Osteoblast (primary cell): ENCODE data around the gene TLK2. TPM values are rescaled to one million over a fixed set of nuclear protein-coding genes. Genes with fewer than 3 reads are reported as not detected.

Experiments used
- DNase-seq: peaks from one replicate; pipeline ENCODE4 v3.0.0; 2011; ENCODE audit warnings: low spot score, mixed read lengths; ENCODE audit not compliant: insufficient read length; ENCODE audit errors: missing footprints
- H2AFZ ChIP-seq: 2 replicates; pipeline ENCODE4 v1.6.0; 2011; ENCODE audit warnings: mild to moderate bottlenecking, low read length
- H3K27ac ChIP-seq: 2 replicates; pipeline ENCODE4 v1.5.1; 2011; ENCODE audit warnings: mild to moderate bottlenecking, low read depth, low read length, moderate library complexity
- H3K27me3 ChIP-seq: 2 replicates; pipeline ENCODE4 v1.6.0; 2012; ENCODE audit warnings: mild to moderate bottlenecking, control low read depth, inconsistent platforms, low read length, moderate library complexity; ENCODE audit not compliant: insufficient read depth
- H3K36me3 ChIP-seq: 2 replicates; pipeline ENCODE4 v1.5.1; 2011; ENCODE audit warnings: mild to moderate bottlenecking, low read length, control low read depth, moderate library complexity; ENCODE audit not compliant: insufficient read depth
- H3K4me1 ChIP-seq: 2 replicates; pipeline ENCODE4 v1.5.1; 2011; ENCODE audit warnings: mild to moderate bottlenecking, low read length, control low read depth, moderate library complexity; ENCODE audit not compliant: insufficient read depth
- H3K4me2 ChIP-seq: 2 replicates; pipeline ENCODE4 v1.6.0; 2011; ENCODE audit warnings: mild to moderate bottlenecking, low read length; ENCODE audit not compliant: insufficient read depth
- H3K4me3 ChIP-seq: fragments of 200-600 bp; sonication (generic); 3 replicates; pipeline ENCODE4 v1.5.1; 2012; ENCODE audit warnings: mild to moderate bottlenecking, low read length, inconsistent platforms; ENCODE audit not compliant: insufficient read depth
- H3K79me2 ChIP-seq: 2 replicates; pipeline ENCODE4 v1.6.0; 2012; ENCODE audit warnings: mild to moderate bottlenecking, low read length, control low read depth, inconsistent platforms; ENCODE audit not compliant: insufficient read depth
- H3K9me3 ChIP-seq: 2 replicates; pipeline ENCODE4 v1.5.1; 2011; ENCODE audit warnings: low read depth, low read length, control low read depth
- H4K20me1 ChIP-seq: 2 replicates; pipeline ENCODE4 v1.6.0; 2012; ENCODE audit warnings: mild to moderate bottlenecking, low read length, control low read depth; ENCODE audit not compliant: insufficient read depth
- CTCF ChIP-seq: IDR thresholded peaks from 2 replicates; pipeline ENCODE4 v1.5.1; 2011; ENCODE audit warnings: mild to moderate bottlenecking, low read depth, low read length, moderate library complexity; ENCODE audit errors: extremely low read depth
- total RNA-seq: library from RNA; depleted of rRNA; stranded (reverse); fragments of >200 nt; gene quantifications from 2 replicates; pipeline ENCODE4 v1.2.3, GENCODE V29; 2012

Gene TLK2
- total RNA-seq, 1 donor = 52.8 TPM

GRCh38 chr17:62625184-62625869 is 146.7 kb downstream of the TLK2 start:
- peak; percentile 73 for DNase-seq

GRCh38 chr17:62625870-62626200 is 147.2 kb downstream of the TLK2 start:
- H2AFZ ChIP-seq = no peak overlapping the region

More at GRCh38 chr17:62625184-62625869, 146.7 kb downstream of the TLK2 start:
- H2AFZ ChIP-seq = no peak overlapping the region
- H3K79me2 ChIP-seq = peaks cover 23% of the 10 kb centered on the region
- H3K4me1 ChIP-seq = peaks cover 26% of the 10 kb centered on the region
- no peaks in the 10 kb centered on the region for H3K9me3 ChIP-seq
- peaks cover 16% of the 10 kb centered on the region for H4K20me1 ChIP-seq
- no peak for TF ChIP-seq CTCF
- H3K4me2 ChIP-seq = no peak overlapping the region
- no peak overlapping the region for H3K27ac ChIP-seq
- peaks cover 4% of the 10 kb centered on the region for H3K36me3 ChIP-seq
- no peaks in the 10 kb centered on the region for H3K27me3 ChIP-seq
- H3K4me3 ChIP-seq = no peak overlapping the region

GRCh38 chr17:62626719-62627218 is 148.1 kb downstream of the TLK2 start:
- TF ChIP-seq CTCF = no peak
- peak; percentile 95 for DNase-seq

More at GRCh38 chr17:62625870-62626200, 147.2 kb downstream of the TLK2 start:
- Histone ChIP-seq H3K79me2 (peaks cover 28% of the 10 kb centered on the region), H3K4me2 (no peak overlapping the region), H4K20me1 (peaks cover 21% of the 10 kb centered on the region), H3K4me1 (peaks cover 31% of the 10 kb centered on the region), H3K27ac (no peak overlapping the region), H3K27me3 (no peaks in the 10 kb centered on the region), H3K4me3 (no peak overlapping the region), H3K36me3 (peaks cover 4% of the 10 kb centered on the region), H3K9me3 (no peaks in the 10 kb centered on the region)
- TF ChIP-seq CTCF = no peak
- DNase-seq = peak; percentile 58

GRCh38 chr17:62627219-62627903 is 148.7 kb downstream of the TLK2 start, which contains the start of gene MRC2:
TSS of gene MRC2 (plus strand) at chr17:62627670. CDS start at chr17:62627803, 133 bp downstream.
- Histone ChIP-seq H3K27ac (peak within 1 kb of the TSS; percentile 92), H3K4me1 (peaks cover 41% of the 10 kb centered on the region), H3K27me3 (no peaks in the 10 kb centered on the region), H4K20me1 (peaks cover 37% of the 10 kb centered on the region), H3K36me3 (peaks cover 16% of the 10 kb centered on the region), H3K4me2 (peak within 1 kb of the TSS; percentile 97), H3K4me3 (peak within 1 kb of the TSS; percentile 86), H3K79me2 (peaks cover 43% of the 10 kb centered on the region), H3K9me3 (no peaks in the 10 kb centered on the region), H2AFZ (peak within 1 kb of the TSS; percentile 54)
- no peak for TF ChIP-seq CTCF
- peak; percentile 93 for DNase-seq

More at GRCh38 chr17:62626719-62627218, 148.1 kb downstream of the TLK2 start:
- H3K27ac ChIP-seq = peak overlapping the region; percentile 92
- peak overlapping the region; percentile 86 for H3K4me3 ChIP-seq
- peak overlapping the region; percentile 97 for H3K4me2 ChIP-seq
- H3K4me1 ChIP-seq = peaks cover 41% of the 10 kb centered on the region
- no peaks in the 10 kb centered on the region for H3K9me3 ChIP-seq
- peaks cover 13% of the 10 kb centered on the region for H3K36me3 ChIP-seq
- H3K27me3 ChIP-seq = no peaks in the 10 kb centered on the region
- peaks cover 38% of the 10 kb centered on the region for H3K79me2 ChIP-seq
- no peak overlapping the region for H2AFZ ChIP-seq
- peaks cover 31% of the 10 kb centered on the region for H4K20me1 ChIP-seq
